Measurements from ENCODE around the gene PPIH. TPM values are rescaled to one million over a fixed set of nuclear protein-coding genes. Genes with fewer than 3 reads are reported as not detected.

The PPIH gene
- total and polyA plus RNA-seq, 2 of the 13 experiments (the other 11 are each of a cell fraction or from before 2014, with no cell fraction given), result 29.9 to 72.6 TPM

DNA sequence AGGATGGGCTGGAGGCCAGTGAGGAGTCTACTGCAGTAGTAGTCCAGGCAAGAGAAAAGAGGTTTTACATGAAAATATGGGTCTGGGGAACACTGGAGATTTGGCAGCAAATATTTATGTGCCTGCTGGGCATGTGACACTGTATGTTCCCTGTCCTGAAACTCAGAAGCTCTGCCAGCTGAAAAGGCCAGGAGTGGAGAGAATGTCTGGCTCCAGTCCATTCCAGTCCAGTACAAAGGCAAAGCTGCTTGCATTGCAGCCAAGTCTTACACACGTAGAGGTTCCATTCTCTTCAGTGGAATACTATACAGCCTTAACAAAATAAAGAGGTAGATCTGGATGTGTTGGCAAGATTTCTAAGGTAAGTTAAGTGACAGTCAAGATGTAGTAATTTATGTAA, 16.5 kb downstream of the PPIH start:
- peaks cover 3 to 29% of the 10 kb centered on the region in 2 experiments for H3K36me3 ChIP-seq (replicated peaks in 1 of 2; ENCODE audit: control insufficient read depth in 1 of 2, insufficient read depth in 2 of 2, low read length in 2 of 2)
- no peaks in the 10 kb centered on the region for H3K27me3 ChIP-seq (ENCODE audit: control insufficient read depth in 1 of 2, insufficient read depth in 2 of 2, low read length in 2 of 2)
- ChIA-PET CTCF (ENCODE audit: low intra/inter-chr PET ratio, low total read pairs) (no interaction called here), POLR2A (no interaction called here)
- H3K27ac ChIP-seq (ENCODE audit: extremely low read length, insufficient read depth, low read length), result no peak overlapping the region
- no peak for ATAC-seq
- no peak overlapping the region for H3K9ac ChIP-seq (ENCODE audit: insufficient read depth, low read depth, low read length)
- WGBS (ENCODE audit: low lambda C conversion rate), result 100% methylated on average over 1 of the region's 1 CpG
- FAIRE-seq, result no peak
- intact Hi-C loops (cut with micrococcal nuclease; ENCODE audit: unreplicated experiment) (no loop called here), in situ Hi-C loops (cut with HindIII; ENCODE audit: extremely low pct_ligation_motif_present, low pct_unique_long_range_greater_than_20kb) (no loop called here)
- no peaks in the 10 kb centered on the region for H3K79me2 ChIP-seq (ENCODE audit: insufficient read depth, low read length)
- H3K4me1 ChIP-seq (ENCODE audit: insufficient read depth, low read length), result peaks cover 1% of the 10 kb centered on the region
- H4K20me1 ChIP-seq (ENCODE audit: insufficient read depth, low read length), result no peaks in the 10 kb centered on the region
- H3K4me3 ChIP-seq (replicated peaks in 1 of 3; ENCODE audit: insufficient read depth in 1 of 3, low read depth in 2 of 3, low read length in 3 of 3), result no peak overlapping the region
- DNase-seq (ENCODE audit: low spot score), result no peak
- H2AFZ ChIP-seq (ENCODE audit: low read length), result no peak overlapping the region
- H3K9me3 ChIP-seq (ENCODE audit: low read length), result no peaks in the 10 kb centered on the region
- no peak overlapping the region for H3K4me2 ChIP-seq (ENCODE audit: low read depth, low read length)
- BruUV-seq (replicated peaks), result no TSS peak
- TF ChIP-seq RBM39 (IDR thresholded peaks at IDR 0.05; ENCODE audit: low read depth, low read length, poor library complexity, severe bottlenecking) (no peak), IRF2 (CRISPR knock-in tag; IDR thresholded peaks at IDR 0.05) (no peak), CERS6 (CRISPR knock-in tag; IDR thresholded peaks at IDR 0.05) (no peak), ZNF841 (CRISPR knock-in tag; IDR thresholded peaks at IDR 0.05; ENCODE audit: borderline replicate concordance) (no peak), CCAR2 (optimal IDR thresholded peaks at IDR 0.05; ENCODE audit: low read depth, low read length) (no peak), GABPA (IDR thresholded peaks at IDR 0.05; ENCODE audit: low read depth, low read length) (no peak), GABPA (CRISPR knock-in tag; IDR thresholded peaks at IDR 0.05; ENCODE audit: low read depth) (no peak), ATF3 (CRISPR knock-in tag; IDR thresholded peaks at IDR 0.05) (no peak), ZBTB1 (CRISPR knock-in tag; IDR thresholded peaks at IDR 0.05; ENCODE audit: borderline replicate concordance) (no peak), NRL (CRISPR knock-in tag; IDR thresholded peaks at IDR 0.05; ENCODE audit: borderline replicate concordance) (no peak), PREB (CRISPR knock-in tag; IDR thresholded peaks at IDR 0.05) (no peak), FOXK1 (CRISPR knock-in tag; IDR thresholded peaks at IDR 0.05; ENCODE audit: borderline replicate concordance, low read depth) (no peak), HCFC1 (IDR thresholded peaks at IDR 0.05; ENCODE audit: low read depth, low read length) (no peak)
